Measurements from ENCODE around the gene CDH24.

CDH24 gene

DNA sequence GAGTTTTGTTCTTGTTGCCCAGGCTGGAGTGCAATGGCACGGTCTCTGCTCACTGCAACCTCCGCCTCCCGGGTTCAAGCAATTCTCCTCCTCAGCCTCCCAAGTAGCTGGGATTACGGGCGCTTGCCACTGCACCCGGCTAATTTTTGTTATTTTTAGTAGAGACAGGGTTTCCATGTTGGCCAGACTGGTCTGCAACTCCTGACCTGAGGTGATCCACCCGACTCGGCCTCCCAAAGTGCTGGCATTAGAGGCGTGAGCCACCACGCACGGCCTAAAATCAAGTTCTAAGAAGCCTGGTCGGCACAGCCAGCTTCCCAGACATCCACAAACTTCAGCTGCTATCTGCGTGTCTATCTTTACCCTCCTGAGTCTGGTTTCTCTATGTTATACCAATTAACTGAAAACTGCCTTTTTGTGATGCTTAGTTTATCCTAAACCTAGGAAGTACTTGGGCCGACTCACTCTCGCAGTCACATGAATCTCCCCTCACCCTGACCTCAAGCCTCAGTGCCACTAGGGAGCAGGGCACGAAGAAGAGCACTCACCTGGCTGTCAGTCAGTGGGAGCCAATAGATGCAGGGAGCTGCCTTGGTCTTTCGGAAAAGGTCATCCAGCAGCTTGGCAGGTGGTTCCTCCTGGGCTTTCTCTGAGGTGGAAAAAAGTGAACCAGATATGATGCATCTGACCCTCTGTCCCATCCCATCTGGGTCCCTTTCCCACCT is 3.4 kb upstream of the CDH24 start:
- no peak for DNase-seq

DNA sequence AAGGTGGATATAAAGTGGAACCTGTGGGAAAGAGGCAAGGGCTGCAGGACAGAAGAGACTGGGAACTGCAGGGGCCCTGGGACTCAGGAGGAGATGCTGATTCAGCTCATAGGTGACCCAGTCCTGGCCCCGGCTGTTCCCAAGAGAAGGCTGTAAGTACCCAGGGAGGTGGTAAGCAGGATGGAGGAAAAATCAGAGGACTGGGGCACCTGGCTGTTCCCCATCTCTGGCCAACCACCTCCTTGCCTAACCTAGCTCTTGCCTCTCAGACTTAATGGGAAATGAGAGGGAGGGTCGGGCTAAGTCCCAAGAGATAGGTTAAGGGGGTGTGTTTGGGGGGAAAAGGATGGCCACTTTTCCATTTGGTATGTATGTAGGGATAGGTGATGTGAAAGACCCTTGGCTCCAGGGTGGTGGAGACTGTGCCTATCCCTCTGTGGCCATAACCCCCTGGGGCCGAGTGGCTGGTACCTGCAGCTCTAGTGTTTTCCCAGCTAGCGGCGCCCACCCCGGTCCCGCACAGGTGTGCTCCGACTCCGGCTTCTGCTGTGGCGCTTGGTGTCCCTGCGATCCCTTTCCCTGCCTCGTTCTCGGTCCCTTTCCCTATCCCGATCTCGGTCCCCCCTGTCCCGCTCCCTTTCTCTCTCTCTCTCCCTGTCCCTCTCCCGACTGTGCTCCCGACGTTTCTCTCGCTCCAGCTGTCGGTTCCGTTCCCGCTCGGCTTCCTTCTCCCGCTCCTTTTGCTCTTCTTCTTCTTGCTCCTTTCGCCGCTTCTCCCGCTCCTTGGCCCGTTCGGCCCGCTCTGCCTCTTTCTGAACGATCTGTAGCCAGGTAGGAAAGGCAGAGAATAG is 1.6 kb upstream of the CDH24 start:
- DNase-seq: no peak

DNA sequence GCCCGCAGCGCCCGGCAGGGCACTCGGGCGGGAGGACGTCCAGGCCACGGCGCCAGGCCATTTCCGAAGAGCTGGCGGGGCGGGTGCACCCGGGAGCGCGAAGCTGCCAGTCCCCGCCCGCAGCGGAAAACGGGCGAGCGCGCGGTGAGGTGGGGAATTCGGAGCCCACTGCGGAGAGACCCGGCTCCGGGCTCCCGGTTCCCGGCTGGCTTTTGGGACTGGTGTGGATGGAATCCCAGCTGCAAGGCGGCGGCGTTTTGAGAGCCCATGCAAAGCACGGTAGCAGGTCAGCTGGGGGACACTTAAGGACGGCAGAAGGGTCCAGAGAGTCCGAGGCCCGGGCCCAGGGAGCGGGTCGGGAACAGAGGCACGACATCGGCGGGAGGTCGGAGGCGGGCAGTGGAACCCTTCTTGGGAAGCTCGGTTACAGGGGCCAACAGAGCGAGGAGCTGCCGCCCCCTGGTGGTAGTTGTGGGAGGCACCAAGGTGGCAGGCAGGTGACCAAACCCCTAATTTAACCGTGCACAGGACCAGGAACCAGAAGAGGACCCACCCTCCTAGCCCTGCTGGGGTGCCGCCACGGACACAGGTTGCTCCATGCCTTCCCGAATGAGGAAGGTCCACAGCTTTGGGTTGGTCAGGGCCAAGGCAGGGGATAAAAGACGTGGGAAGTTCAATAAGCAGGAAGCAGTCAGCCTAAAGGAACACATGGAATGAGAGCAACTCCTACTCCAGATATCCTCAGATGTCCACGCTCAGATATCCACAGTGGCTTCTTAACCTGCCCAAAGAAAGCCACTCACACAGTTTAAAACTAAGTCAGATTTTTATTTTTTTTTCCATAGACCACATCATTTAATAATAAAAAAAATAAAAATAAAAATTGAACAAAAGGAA is 685 bp upstream of the CDH24 start:
- no peak for DNase-seq

DNA sequence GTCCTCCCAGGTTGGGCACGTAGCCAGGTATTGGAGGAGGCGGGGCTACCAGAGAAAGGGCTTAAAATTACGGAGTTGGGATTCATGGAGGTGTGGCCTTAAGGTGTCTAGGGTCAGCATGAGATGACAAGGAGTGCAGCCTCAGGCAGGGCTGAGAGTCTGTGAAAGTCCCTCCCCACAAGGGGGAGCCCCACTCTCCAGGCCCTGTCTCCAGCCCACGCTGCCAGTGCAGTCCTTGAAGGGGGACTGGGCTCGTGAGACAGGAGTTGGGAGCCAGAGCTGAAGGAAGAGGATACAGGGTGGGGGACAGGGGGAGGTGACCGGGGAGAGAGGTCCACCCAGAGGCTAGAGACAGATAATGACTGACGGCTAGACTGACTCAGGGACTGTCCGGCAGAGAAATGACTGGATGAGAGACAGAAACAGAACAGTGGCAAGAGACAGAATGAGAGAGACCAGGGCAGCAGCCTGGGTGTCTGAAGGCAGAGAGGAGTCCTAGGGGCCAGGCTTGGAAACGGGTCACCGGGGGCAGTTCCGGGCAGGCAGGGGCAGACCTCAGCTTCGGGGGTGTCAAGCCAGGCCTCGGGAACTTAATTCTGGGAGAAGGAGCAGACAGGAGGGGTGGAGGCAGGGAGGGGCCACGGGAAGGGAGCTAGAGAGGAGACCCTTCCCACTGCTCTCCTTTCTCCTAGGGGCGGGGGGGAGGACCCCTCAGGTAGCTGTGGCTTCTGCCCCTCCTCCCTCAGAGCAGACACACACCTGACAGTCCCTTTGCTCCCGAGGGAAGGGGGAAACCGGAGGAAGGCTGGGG is 970 bp downstream of the CDH24 start:
- DNase-seq: no peak

DNA sequence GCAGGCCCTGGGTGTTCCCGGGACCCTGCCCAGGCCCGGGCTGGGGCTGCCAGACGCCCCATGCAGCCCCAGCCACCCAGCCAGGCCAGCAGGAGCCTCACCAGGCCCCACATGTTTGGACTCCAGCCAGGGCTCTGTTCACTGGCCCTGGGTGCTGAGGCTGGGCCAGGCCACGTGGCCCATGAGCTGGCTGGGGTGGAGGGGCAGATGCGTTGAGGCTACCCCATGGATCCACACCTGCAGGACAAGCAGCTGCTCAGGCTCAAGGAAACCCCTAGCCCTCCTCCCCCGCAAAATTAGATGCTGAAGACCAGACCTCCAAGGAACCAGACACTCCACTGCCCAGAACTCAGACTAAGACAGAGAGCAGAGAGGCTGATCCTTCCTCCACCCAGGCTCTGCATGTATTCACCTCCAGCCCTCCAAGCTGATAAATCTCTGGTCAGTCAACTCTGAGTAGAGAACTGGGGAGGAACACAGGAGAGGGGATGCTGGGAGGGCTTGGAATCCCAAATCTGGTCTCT is 1.6 kb downstream of the CDH24 start:
- DNase-seq: no peak

DNA sequence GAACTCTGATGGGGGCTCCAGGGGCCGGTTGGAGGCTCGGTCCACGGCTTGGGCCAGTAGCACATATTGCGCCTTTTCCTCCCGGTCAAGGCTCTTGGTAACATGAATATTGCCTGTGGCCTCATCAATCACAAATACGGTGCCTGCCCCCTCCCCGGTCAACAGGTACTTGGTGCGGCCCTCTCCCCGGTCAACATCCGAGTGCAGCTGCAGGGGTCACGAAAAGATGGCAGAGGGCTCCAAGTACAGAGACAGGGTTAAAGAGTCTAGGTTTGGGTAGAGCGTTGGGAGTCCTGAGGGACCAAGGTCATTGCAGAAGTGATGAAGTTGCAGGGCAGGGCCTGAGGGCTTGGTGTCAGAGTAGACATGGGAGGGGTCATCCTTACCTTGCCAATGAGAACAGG is 2.2 kb downstream of the CDH24 start:
- DNase-seq: no peak

DNA sequence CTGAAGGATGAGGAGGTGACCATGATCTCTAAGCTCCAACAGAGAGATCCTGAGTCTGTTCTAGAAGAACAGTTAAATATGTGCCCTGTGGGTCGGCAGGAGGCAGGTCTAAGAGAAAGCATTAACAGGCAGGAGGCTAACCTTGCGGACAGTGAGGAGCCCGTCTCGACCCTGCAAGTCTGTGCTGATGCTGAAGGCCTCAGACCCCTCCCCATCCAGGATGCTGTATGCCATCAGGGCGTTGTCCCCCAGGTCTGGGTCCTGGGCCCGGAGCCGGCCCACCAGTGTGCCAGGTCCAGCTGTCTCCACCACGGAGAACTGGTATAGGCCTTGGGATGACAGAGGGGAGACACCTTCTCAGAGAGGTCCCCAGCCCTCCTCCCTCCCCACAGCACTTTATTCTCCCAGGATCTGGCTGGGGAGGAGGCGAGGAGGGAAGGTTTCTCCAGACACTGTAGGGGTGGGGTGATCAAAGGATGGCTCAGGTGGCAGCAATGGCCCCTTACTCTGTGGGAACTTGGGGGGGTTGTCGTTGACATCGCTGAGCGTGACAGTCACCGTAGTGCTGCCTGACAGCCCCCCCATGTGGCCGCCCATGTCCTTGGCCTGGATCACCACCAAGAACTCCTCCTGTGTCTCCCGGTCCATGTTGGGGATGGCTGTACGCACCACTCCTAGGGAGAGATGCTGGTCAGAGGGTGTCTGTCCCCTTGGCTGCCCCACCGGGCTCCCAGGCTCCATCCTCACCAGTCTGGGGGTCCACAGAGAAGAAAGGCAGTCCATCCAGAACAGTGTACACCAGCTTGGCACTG is 3.1 kb downstream of the CDH24 start:
- no peak for DNase-seq

DNA sequence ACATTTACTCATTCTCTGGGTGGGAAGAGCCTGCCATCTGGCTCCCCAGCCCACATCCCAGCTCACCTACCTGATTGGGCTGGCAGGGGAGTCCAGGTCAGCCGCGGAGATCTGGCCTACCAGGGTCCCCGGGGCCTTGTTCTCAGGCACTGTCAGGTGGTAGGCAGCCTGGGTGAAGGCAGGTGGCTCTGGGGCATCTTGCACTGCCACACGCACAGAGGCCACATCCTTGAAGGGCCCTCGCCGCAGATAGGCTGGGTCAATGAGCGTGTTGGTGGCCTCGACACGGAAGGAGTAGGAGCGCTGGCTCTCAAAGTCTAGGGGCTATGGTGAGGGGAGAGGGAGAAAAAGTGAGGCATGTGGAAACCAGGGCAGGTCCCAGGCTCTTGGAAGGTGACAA is 3.9 kb downstream of the CDH24 start:
- no peak for DNase-seq

DNA sequence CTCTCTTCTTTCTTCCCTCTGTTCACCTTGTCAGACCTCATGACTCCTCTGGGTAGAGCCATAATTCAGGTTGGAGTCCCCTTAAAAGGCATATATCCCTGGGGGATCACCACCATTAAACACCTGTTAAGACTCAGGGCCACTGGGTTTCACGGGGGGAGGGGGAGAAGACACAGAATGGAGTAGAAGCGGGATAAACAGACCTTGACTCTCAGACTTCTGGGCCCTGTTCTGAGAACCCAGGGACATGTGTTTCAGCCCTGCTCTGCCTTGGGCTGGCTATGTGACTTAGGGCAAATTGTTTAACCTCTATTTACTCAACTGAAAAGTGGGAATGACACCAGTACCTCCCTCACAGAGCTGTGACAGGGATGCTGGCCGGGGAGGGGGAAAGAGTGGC is 4.6 kb downstream of the CDH24 start:
- DNase-seq: no peak

DNA sequence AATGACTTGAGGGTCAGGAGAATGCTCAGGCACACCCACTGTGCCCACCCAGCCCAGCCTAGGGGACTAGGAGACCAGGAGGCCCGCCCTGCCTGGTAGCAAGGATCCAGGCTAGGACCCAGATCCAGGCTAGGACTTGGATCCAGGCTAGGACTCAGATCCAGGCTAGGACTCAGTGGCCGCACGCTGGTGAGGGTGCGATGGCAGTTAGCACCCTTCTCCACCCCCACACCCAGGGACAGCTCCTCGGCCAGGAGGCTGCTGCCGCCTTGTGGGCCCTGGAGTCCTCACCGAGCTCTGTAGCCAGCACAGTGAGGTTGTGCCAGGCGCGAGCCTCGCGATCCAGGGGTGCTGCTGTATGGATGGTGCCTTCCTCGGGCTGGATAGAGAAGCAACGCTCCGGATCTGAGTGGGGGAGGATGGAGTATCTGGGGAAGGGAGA is 5.1 kb downstream of the CDH24 start:
- no peak for DNase-seq

DNA sequence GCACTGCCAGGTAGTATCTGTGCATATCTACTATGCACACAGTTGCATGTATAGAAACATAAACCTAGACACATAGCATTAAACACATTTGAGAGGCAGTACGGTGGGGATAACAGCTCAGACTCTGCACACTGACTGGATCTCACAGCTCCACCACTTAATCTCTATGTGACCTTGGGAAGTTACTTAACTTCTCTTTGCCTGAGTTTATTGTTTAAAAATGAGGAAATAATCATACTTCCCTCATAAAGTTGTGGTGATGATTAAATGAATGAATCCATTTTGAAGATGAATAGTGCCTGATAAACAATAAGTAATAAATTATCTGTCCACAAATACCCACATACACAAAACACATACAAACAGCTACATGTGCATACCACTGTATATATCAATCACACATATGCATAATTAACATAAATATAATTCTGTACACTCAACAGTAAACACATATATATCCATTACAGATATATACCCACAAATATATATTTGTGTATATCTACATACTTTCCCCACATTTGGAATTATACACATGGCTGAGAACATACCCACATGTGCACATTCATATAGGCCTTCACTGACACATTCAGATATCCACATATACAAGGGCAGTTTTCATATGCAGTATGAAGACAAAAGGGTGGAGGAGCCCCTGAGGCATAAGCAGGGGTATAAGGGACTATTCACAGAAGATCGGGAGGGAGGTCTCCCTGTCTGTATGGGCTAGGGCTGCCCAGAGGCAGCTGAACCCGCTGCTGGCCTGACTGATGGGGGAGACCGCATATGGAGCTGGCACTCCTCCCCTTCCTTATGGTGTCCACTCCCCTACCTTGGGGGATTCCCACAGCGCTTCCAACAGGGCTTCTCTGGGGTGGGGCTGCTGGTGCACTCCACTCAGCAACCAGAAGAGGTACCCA is 5.9 kb downstream of the CDH24 start:
- no peak for DNase-seq

DNA sequence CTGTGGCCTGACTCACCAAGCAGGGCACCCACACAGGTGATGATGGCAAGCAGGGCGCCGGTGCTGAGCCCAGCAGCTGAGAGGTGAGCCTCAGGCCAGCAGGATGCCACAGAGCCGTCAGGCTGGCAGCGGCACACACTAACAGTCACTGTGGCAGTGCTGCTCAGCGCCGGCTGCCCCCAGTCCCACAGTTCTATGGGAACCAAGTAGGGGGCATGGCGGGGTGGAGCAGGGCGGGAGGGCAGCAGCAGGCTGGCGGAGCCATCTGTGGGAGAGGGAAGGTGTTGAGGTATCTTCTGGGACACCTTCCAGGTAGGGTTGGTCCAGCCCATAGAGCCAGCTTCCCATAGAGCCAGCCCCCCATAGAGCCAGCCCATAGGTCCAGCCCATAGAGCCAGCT is 8.3 kb downstream of the CDH24 start:
- DNase-seq: no peak

DNA sequence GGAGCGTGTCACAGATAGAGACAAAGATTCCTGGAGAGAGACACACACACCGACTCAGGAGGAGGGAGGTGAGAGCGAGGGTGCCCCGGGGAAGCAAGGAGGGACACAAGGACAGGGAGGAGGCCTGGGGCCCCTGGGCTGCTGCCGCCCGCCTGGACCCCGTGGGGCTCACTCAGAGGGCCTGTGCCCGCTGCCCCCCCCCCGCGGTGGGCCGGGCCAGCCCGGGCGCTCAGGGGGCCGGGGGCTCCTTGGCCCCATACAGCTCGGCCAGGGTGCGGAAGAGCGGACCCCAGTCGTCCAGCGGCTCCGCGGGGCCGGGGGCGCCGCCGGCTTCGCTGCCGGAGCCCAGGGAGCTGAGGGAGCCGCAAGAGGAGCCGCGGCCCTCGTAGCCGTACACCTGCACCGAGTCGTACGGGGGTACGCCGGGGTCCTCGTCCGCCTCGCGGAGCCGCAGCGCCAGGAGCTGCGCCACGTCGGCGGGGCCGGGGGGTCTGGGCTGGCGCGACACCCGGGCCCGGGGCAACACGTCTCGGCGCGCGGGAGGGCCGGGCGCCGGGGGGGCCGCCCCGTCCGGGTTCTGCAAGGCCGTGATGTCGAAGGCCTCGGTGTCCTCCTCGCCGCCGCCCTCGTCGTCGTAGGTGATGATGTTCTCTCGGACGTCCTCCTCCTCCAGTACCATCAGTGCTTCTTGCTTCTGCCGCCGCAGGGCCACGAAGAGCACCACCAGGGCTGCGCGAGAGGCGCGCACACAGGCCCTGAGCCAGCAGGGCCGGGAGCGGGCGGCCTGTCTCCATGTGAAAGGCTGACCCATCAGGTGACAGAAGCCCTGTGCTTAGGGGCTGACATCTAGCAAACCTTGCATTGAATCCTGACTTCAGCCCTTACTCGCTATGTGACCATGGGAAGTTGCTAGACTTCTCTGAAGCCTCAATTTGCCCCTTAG is 9.3 kb downstream of the CDH24 start:
- no peak for DNase-seq

DNA sequence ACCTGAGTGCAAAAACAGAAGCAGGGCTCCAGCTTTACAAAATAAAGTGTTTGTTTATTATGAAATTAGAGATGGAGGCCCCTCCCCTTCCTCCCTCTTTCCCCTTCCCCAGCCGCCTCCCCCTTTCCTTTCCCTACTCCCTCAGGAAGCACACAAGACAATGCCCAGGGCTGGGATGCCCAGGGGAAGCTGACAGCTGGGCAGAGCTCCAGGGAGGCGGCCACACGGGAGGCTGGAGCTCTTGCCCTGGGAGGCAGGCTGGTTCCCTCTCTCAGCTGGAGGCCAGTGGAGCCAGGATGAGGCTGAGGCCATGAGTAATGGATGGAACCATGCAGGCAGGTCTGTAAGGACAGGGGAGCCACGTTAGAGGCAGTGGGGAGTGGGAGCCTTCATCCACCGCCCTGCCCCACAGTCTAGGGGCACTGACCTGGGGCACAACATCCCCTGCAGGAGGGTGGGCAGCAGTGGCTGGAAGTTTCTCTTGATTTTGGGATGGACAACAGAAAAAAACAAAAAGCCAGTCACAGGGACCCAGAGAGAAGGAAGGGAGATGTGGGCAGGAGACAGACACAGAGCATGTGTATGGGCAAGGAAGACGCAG is 10.2 kb downstream of the CDH24 start:
- no peak for DNase-seq

DNA sequence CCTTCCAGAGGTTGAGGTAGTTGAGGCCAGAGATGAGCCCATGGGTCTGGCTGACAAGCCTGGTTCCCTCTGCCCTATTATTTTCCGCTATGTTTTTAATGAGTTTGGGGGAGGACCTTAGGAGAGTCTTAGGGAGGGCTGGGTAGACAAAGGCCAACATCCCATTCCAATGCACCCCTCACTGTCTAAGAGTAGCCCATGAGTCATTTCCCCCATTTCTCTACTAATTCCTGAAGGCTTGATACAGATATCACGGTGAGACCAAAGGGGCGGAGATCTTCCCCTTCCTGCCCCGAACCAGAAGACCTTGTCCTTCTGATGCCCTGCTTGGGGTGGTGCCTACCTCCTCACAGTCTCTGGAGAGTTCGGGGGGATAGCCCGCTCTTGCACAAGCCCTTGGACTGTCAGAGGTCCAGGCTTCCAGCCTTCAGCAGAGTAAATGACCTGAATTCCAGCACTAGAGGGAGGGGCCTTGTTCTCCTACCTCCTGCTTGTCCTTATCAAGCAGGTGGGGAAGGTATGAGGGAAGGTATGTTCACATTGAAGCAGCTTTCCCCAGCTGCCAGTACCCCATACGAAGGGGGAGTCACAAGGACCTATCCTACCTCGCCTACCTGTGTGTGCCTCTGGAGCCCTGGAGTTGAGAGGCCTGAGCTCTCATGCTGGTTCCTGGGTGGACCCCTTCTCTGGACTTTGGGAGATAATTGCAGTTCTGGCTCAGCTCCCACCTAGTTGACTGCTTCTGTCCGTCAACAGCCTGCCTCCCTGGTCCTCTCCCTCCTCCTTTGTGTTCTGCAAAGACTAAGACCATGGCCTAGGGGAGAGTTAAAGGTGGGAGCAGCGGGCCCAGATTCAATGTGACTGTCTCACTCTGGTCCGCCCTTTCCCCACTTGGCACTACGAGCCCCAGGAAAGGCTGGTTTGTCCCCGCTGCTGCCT is 11.6 kb downstream of the CDH24 start:
- DNase-seq: no peak

DNA sequence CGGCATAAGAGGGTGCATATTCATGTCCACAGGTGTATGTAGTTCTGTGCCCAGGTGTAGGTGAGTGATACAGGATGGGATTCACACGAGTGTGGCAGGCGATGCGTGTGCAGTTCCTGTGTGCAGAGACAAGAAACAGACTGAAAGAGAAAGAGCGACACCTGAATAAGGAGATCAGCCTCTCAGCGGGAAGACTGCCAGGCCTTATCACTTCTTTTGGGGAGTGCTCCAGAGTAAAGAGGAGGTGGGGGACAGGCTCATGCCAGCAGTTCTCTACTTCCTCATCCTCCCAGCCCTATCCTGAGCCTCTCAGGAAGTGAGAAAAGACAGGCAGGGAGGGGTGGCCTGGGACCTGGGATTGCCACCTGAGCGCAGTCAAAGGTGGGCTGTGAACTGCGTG is 12.5 kb downstream of the CDH24 start:
- DNase-seq: no peak

DNA sequence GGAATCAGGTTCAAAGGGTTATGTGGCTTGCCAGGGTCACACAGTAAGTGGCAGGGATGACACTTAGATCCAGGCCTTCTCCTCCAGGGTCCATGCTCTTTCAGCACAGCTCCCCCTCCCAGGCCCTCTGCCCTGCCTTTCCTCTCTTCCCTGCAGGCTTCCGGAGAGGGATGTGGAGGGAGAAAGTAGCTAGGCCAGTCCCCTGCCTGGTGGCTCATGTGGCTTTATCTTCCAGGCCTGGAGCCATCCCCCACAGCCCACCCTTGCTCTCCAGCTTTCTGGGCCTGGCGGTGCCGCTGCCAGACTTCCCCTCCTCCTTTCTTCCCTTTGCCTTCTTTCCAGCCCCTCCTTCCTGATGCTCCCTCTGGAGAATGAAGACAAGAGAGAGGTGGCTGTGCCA is 13.6 kb downstream of the CDH24 start:
- no peak for DNase-seq

All from NCI-H1092 treated with DMSO at 0.1 percent for 48 hours (cell line).